HG03442 (cell line): Measurements from ENCODE around the gene BTRC.

Source experiments
- ATAC-seq: cut with Tn5 transposase; IDR thresholded peaks from one replicate; pipeline ENCODE4 v1.9.1; 2021; ENCODE audit warnings: mild to moderate bottlenecking, moderate library complexity; ENCODE audit not compliant: unreplicated experiment

Gene BTRC

DNA sequence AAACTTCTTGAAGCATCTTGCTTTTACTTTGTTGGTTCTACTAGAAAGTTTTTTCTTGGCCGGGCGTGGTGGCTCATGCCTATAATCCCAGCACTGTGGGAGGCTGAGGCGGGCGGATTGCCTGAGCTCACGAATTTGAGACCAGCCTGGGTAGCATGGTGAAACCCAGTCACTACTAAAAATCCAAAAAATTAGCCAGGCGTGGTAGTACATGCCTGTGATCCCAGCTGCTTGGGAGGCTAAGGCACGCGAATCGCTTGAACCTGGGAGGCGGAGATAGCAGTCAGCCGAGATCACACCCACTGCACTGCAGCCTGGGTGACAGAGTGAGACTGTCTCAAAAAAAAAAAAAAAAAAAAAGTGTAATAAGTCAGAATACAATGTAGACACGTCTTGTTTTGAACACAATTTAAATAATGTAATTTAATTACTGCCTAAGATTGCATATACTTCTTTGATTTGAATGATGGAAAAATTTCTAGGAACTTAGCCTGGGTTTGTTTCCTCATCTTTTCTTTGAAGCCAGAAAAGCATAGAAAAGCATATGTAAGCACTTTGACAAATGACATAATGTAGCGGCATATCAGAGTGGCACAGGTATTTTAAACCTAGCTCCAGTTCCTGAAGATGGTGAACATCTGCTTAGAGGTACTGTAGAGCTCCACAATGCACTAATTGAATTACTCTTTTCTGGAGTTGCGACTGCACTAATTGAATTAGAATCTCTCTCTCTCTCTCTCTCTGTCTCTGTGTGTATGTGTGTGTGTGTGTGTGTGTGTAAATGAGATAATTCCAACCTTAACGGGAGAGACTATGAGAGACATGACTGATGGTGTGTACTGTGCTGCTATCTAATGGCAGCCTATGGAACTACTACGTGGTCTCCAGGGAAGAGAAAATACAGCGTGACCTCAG, 87.8 kb downstream of the BTRC start:
- no peak for ATAC-seq

DNA sequence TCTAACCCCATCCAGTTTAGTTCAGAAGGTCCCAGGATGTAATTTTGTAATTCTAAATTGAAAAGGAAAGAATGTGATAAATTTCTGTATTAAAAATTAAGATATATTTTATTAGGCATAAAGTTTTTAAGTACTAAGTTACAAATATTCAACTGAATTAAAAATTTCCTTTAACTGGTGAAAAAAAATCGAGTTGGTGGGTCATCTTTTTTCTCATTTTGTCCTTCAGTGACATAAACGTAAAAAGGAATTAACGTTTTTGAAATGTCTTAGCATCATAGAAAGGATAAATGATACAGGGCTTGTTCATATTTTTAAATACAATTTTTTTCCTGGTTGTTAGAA, 88.5 kb downstream of the BTRC start:
- ATAC-seq = no peak

- ATAC-seq = no peak
These were observed 90.3 kb downstream of the BTRC start for GRCh38 chr10:101444058-101444898.

DNA sequence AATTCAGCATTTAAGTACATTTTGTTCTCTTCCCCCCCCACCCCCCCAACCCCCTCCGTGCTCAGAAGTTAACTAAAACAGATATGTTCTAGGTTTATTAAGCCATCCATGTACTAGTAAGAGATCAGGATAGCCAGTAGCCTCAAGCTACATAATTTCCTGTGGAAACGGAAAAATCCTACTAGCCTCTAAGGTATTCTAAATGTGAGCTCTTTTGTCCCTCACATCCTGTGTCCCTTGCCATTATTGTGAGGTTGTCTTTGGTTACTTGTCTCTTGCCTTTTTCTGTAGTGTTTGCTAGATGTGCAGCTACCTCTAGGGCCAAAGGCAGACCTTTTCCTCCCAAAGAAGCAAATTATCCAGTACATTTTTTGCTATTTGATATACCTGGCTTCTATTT, 92.1 kb downstream of the BTRC start:
- ATAC-seq = no peak

GRCh38 chr10:101446947-101447346, 93.0 kb downstream of the BTRC start:
- no peak for ATAC-seq

DNA sequence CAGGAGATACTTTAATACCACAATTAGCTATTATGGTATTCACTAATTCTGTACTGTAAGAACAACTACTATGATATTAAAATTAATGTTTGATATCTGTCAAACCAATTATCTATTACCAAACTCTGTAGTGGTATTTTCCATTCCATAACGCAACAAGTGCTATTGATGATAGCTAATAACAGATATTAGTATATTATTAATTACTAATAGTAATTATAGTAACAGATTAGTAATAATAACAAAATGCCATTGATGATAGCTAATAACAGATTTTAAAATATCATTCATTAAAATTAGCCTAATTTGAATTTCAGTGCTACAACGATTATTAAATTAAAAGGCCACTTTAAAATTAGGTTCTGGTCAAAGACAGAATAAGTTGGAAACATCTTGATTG, 93.5 kb downstream of the BTRC start:
- ATAC-seq = no peak

DNA sequence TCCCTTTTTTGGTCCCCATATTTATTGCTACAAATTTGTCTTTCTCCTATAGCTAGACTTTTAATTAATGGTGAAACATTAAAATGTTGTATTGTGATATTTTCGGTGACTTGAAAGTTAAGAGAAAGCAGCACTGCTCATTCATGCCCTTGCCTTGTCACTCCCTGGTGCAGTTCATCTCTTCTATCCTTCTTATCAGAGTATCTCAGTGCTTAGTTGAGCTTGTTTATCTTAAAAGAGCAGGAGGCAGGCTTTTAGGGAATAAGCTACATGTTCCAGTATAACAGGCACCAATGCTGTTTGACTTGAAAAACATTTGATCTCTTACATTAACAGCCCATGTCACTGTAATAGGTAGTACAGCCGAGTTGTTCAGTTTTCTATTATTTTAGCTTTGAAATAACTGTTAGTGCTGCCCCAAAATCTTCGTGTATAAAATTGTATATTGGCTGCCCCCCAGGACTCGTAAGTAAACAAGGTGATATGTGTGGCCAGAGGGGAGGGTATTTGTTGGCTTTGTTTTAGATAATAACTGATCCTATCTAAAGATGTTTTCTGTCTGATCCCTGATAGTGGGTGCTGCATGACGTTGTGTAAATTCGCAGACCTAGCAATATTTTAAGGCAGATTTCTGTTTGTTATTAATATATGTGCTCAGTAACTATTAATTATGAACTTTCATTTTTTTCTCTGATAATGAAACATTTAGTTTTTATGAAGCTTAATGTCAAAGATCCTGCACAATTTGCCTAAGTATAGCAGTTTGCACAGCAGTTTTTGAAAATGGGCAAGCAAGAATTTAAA, 96.5 kb downstream of the BTRC start:
- ATAC-seq = no peak

DNA sequence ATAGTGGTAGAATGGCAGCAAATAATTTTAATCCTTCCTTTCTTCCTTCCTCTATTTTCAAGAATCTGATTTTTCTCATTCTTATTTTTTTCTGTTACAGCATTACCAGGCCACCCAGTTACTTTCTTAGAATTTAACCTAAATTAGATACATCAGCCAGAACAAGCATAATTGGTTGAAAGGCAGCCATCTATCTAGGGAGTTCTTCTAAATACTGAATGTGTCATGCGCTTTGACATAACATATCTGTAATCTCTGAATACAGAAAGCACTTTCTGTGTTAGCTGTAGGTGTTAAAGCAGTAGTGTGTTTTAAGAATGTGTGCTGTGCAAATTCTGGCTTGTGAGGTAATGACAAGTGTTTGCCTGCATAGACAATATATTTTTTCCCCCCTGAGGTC, 97.3 kb downstream of the BTRC start:
- no peak for ATAC-seq

DNA sequence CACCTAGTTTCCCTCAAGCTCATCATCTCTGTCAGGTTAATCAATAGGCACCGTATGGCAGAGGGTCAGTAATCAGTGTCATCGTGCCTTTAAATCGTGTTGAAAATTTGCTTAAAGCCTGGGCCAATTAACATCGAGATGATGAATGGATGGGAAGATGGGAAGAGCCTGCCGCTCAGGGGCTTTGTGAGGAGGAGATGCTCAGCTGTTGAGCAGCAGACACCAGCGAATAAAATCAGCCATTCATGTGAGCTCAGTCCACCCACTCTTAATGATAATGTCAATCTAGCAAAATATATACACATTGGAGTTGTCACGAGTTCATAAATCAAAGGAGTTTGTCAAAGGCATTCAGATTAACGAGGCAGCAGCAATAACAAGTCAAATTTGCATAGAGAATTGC, 97.7 kb downstream of the BTRC start:
- no peak for ATAC-seq

DNA sequence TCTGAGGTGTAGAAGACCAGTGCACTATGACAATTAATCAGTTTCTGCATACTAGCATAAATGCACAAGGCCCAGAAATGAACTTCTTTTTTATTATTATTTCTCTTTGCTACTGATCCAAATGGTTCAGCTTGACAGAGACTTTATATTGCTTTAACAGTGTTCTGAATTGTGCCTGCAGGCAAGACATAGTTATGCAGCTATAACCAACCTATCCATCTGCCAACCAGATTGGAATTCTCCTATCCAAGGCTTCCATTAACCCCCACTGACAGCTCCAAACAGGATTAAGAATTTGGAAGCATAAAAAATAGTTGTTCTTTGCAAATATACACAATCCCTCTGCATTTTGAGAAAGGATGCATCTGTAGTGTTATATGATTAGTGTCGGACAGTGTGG, 98.2 kb downstream of the BTRC start:
- ATAC-seq = no peak

DNA sequence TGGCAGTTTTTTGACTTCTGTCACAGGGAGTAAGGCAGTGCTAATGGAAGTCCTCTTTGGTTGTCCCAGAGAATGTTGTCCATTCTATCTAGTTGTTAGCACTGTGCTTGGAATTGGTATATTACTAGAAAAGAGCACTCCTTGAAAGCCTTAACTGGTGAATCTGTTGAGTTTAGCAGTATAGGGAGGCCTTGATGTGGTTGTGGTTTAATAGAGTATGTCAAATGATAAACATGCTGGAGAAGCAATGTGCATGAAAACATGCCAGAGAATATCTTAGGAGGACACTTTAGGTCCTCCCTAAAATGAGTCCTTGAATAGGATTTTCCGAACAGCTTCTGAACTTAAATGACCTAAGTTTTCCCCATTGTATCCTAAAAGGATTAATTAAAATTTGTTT, 98.6 kb downstream of the BTRC start:
- ATAC-seq = no peak

DNA sequence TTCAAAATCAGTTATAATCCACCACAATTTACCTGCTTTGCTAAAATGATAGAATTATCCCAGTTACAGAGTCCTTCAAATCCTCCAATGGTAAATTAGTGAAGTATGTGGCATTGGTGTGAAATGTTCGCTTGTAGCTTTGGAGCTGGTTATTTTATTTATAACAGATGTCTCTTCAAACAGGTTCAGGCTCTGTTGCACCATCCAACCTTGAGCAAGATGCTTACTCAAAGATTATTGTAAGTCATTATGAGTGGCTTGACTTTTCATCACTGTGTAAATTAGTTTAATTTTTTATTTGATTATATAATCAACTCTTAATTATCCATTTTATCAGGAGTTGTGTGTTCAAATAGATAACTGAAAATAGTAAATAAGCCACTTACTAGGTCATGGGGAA, 99.4 kb downstream of the BTRC start:
- ATAC-seq = no peak

DNA sequence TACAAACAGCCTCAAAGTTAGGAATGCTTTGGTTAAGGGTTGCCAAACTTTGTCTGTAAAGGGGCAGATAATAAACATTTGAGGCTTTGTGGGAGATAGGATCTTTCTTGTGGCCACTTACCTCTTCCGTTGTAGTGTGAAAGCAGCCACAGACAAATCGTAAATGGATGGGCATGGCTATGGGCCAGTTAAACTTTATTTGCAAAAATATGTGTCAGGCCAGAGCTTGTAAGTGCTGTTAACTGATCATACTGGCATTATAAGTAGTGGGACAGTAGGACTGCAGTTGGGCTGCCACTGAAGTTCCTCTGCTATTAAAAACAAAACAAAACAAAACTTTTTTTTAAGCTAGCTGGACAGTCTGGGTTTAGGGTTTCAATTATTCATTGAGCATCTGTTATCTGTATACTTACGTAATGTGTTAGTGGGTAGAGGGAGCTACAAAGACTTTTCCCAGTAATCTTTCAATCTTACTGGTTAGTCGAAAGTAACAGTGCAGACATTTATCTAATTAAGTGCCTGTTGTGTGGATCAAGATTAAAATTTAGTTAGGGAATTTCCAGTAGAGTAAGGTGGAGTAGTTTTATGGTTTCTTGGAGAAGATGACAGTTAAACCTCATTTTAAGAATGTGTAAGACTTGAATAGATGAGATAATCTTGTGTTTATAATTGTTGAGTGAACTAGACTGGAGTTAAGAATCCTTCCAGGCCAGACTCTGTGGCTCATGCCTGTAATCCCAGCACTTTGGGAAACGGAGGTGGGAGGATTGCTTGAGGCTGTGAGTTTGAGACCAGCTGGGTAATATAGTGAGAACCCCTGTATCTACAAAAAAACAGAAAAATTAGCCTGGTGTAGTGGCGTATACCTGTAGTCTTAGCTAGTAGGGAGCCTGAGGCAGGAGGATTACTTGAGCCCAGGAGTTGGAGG, 100.1 kb downstream of the BTRC start:
- no peak for ATAC-seq

- ATAC-seq = no peak
These were observed 104.9 kb downstream of the BTRC start for GRCh38 chr10:101458869-101459268.

DNA sequence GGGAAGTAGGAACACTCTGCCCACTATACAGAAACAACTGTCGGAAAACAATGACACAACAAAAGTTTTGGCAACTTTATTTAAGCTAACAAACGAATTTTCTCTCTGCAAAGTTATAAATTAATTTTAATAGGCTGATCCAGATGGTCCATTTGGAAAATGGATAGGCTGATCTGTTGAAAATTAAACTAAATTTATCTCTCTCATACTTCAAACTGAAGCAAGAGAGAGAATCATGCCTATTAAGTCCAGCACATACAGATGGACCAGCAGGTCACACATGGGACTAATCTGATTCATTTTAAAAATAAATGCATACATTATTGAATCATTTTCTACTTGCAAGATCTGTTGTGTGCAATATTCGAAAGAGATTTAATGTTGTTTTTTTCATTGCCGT, 110.1 kb downstream of the BTRC start:
- no peak for ATAC-seq

DNA sequence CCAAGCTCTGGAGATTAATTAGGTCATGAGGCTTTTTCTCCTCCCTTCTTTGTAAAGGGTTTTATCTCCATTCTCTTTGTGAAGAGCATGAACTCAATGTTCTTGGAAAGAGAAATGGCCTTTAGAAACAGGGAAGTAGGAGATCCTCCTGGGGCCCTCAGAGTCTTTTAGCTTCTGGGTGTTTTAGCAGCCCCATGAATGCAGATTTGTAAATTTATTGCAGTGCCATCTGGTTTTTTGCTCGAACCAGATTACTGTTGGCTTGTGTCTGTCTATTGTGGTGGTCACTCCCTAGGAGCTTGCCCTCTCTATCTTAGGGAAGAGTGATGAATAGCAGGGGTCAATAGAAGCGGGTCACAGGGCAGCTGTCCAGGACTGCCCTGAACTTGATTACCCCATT, 110.6 kb downstream of the BTRC start:
- ATAC-seq = no peak

GRCh38 chr10:101466016-101466912, 112.3 kb downstream of the BTRC start:
- no peak for ATAC-seq

GRCh38 chr10:101467286-101467770, 113.4 kb downstream of the BTRC start:
- ATAC-seq = no peak

GRCh38 chr10:101468159-101468558, 114.2 kb downstream of the BTRC start:
- no peak for ATAC-seq
